ENCODE data around the gene TMEM184B.
A peak's percentile ranks its signal among the peaks of the same experiment; 100 is the strongest.

The TMEM184B gene

GRCh38 chr22:38314051-38314932 is 41.5 kb upstream of the TMEM184B start:
- peak; percentile 2; the same call in 1 of the 3 replicates for ATAC-seq (ENCODE audit: low read depth)
- no peak for TF ChIP-seq CTCF (IDR thresholded peaks at IDR 0.05; ENCODE audit: poor library complexity, severe bottlenecking)
- H3K4me1 ChIP-seq (ENCODE audit: insufficient read depth, poor library complexity, severe bottlenecking): peaks cover 62% of the 10 kb centered on the region
- H3K4me3 ChIP-seq (ENCODE audit: severe bottlenecking): peak overlapping the region; percentile 94
- no peaks in the 10 kb centered on the region for H3K9me3 ChIP-seq (ENCODE audit: severe bottlenecking)
- peaks cover 53% of the 10 kb centered on the region for H3K36me3 ChIP-seq (ENCODE audit: low read depth)
- peak overlapping the region; percentile 98 for H3K27ac ChIP-seq (ENCODE audit: poor library complexity, severe bottlenecking)
- no peak for DNase-seq (ENCODE audit: low spot score)
- no peaks in the 10 kb centered on the region for H3K27me3 ChIP-seq (ENCODE audit: insufficient read depth, poor library complexity, severe bottlenecking)

GRCh38 chr22:38313384-38313955 is 40.7 kb upstream of the TMEM184B start:
- Histone ChIP-seq H3K9me3 (ENCODE audit: severe bottlenecking) (no peaks in the 10 kb centered on the region), H3K27ac (ENCODE audit: poor library complexity, severe bottlenecking) (peak overlapping the region; percentile 98), H3K36me3 (ENCODE audit: low read depth) (peaks cover 61% of the 10 kb centered on the region), H3K4me1 (ENCODE audit: insufficient read depth, poor library complexity, severe bottlenecking) (peaks cover 61% of the 10 kb centered on the region), H3K4me3 (ENCODE audit: severe bottlenecking) (peak overlapping the region; percentile 94), H3K27me3 (ENCODE audit: insufficient read depth, poor library complexity, severe bottlenecking) (no peaks in the 10 kb centered on the region)
- ATAC-seq (ENCODE audit: low read depth) (peak; percentile 39), DNase-seq (ENCODE audit: low spot score) (peak; percentile 98)
- no peak for TF ChIP-seq CTCF (IDR thresholded peaks at IDR 0.05; ENCODE audit: poor library complexity, severe bottlenecking)

- Histone ChIP-seq H3K27ac (ENCODE audit: poor library complexity, severe bottlenecking) (peak overlapping the region; percentile 98), H3K36me3 (ENCODE audit: low read depth) (peaks cover 73% of the 10 kb centered on the region), H3K27me3 (ENCODE audit: insufficient read depth, poor library complexity, severe bottlenecking) (no peaks in the 10 kb centered on the region), H3K4me3 (ENCODE audit: severe bottlenecking) (no peak overlapping the region), H3K9me3 (ENCODE audit: severe bottlenecking) (no peaks in the 10 kb centered on the region), H3K4me1 (ENCODE audit: insufficient read depth, poor library complexity, severe bottlenecking) (peaks cover 68% of the 10 kb centered on the region)
- TF ChIP-seq CTCF (IDR thresholded peaks at IDR 0.05; ENCODE audit: poor library complexity, severe bottlenecking): no peak
- ATAC-seq (ENCODE audit: low read depth): peak; percentile 2; the same call in 1 of the 3 replicates
- DNase-seq (ENCODE audit: low spot score): no peak
These were observed 39.5 kb upstream of the TMEM184B start for GRCh38 chr22:38312261-38312800.

- Histone ChIP-seq H3K36me3 (ENCODE audit: low read depth) (peaks cover 82% of the 10 kb centered on the region), H3K27me3 (ENCODE audit: insufficient read depth, poor library complexity, severe bottlenecking) (no peaks in the 10 kb centered on the region), H3K9me3 (ENCODE audit: severe bottlenecking) (no peaks in the 10 kb centered on the region), H3K4me3 (ENCODE audit: severe bottlenecking) (no peak overlapping the region), H3K27ac (ENCODE audit: poor library complexity, severe bottlenecking) (peak overlapping the region; percentile 98), H3K4me1 (ENCODE audit: insufficient read depth, poor library complexity, severe bottlenecking) (peaks cover 78% of the 10 kb centered on the region)
- DNase-seq (ENCODE audit: low spot score) (no peak), ATAC-seq (ENCODE audit: low read depth) (no peak)
- TF ChIP-seq CTCF (IDR thresholded peaks at IDR 0.05; ENCODE audit: poor library complexity, severe bottlenecking): no peak
These were observed 38.5 kb upstream of the TMEM184B start for GRCh38 chr22:38311323-38311620.
